Measurements from ENCODE around the gene TPRX1.
"Not testable (repeated sequence)": the region's sequence is repeated elsewhere in the genome, so short reads cannot be mapped to it uniquely, and the experiment has no call there.

TPRX1 gene

DNA sequence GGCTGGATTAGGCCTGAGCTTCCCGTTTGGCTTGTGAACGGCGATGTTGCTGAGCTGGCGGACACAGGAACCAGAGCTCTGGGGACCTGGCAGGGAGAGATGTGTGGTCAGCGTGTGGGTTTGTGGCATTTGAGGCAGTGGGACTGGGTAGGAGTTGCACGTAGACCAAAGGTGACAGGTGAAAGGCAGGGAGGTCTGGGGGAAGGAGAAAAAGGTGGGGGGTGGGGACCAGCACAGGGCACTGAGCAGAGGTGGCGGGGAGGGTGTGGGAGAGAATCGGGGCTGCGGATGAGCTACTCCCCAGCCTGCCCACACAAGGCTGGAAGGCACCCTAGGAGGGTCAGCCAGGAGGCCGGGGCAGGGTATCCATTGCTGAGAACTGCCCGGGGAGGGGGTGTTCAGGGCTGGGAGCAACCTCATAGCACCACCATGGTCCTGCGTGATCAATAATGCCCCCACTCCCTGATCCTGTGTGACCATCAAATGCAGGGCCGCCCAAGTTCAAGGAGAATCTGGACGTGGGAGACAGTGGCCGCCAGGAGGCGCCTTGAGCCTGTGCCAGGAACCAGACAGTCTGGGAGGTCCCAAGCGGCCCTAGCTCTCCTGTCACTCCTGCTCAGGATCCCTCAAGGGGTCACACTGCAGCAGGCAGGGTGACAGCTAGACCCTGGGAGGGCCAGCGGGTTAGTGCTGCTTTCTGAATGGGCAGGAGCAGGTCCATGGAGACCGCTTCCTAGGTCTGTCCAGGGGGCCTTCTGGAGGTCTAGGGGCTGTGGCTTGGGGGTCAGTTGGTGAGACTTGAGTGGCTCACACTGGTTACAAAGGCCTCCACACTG lies 38.6 kb downstream of the TPRX1 start:
- H3K9me2 ChIP-seq (replicated peaks; ENCODE audit: control insufficient read depth, low read length), result no peaks in the 10 kb centered on the region

GRCh38 chr19:47764705-47765104 lies 39.6 kb downstream of the TPRX1 start:
- H3K4me1 ChIP-seq (ENCODE audit: control insufficient read depth, low read length); H4K20me1 ChIP-seq (ENCODE audit: control insufficient read depth, insufficient read depth, low read depth, low read length); H3K9me2 ChIP-seq (replicated peaks; ENCODE audit: control insufficient read depth, low read length); H3K4me3 ChIP-seq (ENCODE audit: low read length); H3F3A ChIP-seq (ENCODE audit: control insufficient read depth, insufficient read depth); H3K79me2 ChIP-seq (ENCODE audit: control insufficient read depth, low read length); H3K4me2 ChIP-seq (ENCODE audit: low read length); H3K36me3 ChIP-seq (ENCODE audit: control insufficient read depth, low read length); H3K27me3 ChIP-seq (ENCODE audit: control insufficient read depth, low read length); H3K27ac ChIP-seq (ENCODE audit: low read depth, low read length); H3K9me3 ChIP-seq (ENCODE audit: control insufficient read depth, insufficient read depth, low read length): not testable (repeated sequence)

More for the DNA sequence above, 38.6 kb downstream of the TPRX1 start:
- Histone ChIP-seq H3K9me3 (ENCODE audit: control insufficient read depth, insufficient read depth, low read length) (no peaks in the 10 kb centered on the region), H4K20me1 (ENCODE audit: control insufficient read depth, insufficient read depth, low read depth, low read length) (no peaks in the 10 kb centered on the region), H3K36me3 (ENCODE audit: control insufficient read depth, low read length) (no peaks in the 10 kb centered on the region), H3K27ac (ENCODE audit: low read depth, low read length) (no peak overlapping the region), H3K4me1 (ENCODE audit: control insufficient read depth, low read length) (peaks cover 5% of the 10 kb centered on the region; the same call in 1 of the 2 replicates), H3K27me3 (ENCODE audit: control insufficient read depth, low read length) (no peaks in the 10 kb centered on the region; the same call in 1 of the 2 replicates), H3K4me2 (ENCODE audit: low read length) (no peak overlapping the region), H3K4me3 (ENCODE audit: low read length) (no peak overlapping the region), H3F3A (ENCODE audit: control insufficient read depth, insufficient read depth) (0 out of 2 replicates have a peak, but pooled peaks cover 1% of the 10 kb centered on the region), H3K79me2 (ENCODE audit: control insufficient read depth, low read length) (no peaks in the 10 kb centered on the region)
- TF ChIP-seq, protein P1, sequence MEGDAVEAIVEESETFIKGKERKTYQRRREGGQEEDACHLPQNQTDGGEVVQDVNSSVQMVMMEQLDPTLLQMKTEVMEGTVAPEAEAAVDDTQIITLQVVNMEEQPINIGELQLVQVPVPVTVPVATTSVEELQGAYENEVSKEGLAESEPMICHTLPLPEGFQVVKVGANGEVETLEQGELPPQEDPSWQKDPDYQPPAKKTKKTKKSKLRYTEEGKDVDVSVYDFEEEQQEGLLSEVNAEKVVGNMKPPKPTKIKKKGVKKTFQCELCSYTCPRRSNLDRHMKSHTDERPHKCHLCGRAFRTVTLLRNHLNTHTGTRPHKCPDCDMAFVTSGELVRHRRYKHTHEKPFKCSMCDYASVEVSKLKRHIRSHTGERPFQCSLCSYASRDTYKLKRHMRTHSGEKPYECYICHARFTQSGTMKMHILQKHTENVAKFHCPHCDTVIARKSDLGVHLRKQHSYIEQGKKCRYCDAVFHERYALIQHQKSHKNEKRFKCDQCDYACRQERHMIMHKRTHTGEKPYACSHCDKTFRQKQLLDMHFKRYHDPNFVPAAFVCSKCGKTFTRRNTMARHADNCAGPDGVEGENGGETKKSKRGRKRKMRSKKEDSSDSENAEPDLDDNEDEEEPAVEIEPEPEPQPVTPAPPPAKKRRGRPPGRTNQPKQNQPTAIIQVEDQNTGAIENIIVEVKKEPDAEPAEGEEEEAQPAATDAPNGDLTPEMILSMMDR (IDR thresholded peaks at IDR 0.05; ENCODE audit: low read depth, low read length, poor library complexity, severe bottlenecking), result peak; percentile 88
- no peak for TF ChIP-seq EZH2phosphoT487 (IDR thresholded peaks at IDR 0.05; ENCODE audit: borderline replicate concordance, low read length)

DNA sequence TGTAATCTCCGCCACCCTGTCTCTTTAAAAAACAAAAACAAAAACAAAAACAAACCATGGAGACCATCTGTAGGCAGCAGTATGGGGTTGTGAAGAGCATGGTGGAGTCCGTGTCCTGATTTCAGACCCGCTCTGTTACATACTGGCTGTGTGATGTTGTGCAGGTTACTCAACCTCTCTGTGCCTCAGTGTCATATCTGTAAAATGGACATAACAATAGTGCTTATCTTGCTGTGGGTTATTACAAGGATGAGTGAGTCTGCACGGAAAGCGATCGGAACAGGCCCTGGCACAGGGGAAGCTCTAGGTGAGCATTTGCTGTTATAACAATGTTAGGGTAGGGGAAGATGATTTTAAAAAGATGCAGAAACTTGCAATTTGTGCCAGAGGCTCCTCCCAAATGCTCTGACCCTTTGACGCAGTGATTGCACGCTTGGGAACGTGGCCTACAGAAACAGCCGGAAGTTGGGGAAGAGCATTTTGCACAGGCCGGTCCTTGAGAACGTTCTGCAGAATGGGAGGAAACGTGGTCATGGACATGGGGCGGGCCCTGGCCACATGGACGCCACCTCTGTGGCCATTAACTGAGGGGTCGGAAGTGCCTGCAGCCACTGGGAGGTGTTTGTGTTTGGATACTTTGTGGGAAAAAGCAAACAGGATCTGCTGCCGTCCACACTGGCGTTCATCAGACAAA lies 41.6 kb downstream of the TPRX1 start:
- Histone ChIP-seq H3K9me3 (ENCODE audit: control insufficient read depth, insufficient read depth, low read length) (no peaks in the 10 kb centered on the region), H3K4me2 (ENCODE audit: low read length) (no peak overlapping the region), H3K4me1 (ENCODE audit: control insufficient read depth, low read length) (no peaks in the 10 kb centered on the region), H3K79me2 (ENCODE audit: control insufficient read depth, low read length) (no peaks in the 10 kb centered on the region), H3K9me2 (replicated peaks; ENCODE audit: control insufficient read depth, low read length) (no peaks in the 10 kb centered on the region), H3K36me3 (ENCODE audit: control insufficient read depth, low read length) (peaks cover 14% of the 10 kb centered on the region), H3K27me3 (ENCODE audit: control insufficient read depth, low read length) (no peaks in the 10 kb centered on the region; the same call in 1 of the 2 replicates), H3F3A (ENCODE audit: control insufficient read depth, insufficient read depth) (0 out of 2 replicates have a peak, but pooled peaks cover 3% of the 10 kb centered on the region), H3K27ac (ENCODE audit: low read depth, low read length) (no peak overlapping the region), H4K20me1 (ENCODE audit: control insufficient read depth, insufficient read depth, low read depth, low read length) (no peaks in the 10 kb centered on the region), H3K4me3 (ENCODE audit: low read length) (no peak overlapping the region)
- TF ChIP-seq, protein P1 (IDR thresholded peaks at IDR 0.05; ENCODE audit: low read depth, low read length, poor library complexity, severe bottlenecking), result no peak
- TF ChIP-seq EZH2phosphoT487 (IDR thresholded peaks at IDR 0.05; ENCODE audit: borderline replicate concordance, low read length), result no peak

DNA sequence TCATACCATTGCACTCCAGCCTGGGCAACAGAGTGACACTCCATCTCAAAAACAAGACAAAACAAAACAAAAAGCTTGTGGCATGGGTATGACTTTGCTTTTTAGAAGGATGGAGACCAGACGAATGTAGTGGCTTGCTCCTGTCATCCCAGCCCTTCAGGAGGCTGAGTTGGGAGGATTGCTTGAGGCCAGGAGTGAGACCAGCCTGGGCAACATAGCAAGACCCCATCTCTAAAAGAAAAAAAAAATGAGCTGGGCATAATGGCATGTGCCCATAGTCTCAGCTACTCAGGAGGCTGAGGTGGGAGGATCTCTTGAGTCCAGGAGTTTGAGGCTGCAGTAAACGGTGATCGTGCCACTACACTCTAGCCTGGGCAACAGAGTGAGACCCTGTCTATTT lies 42.2 kb downstream of the TPRX1 start:
- H4K20me1 ChIP-seq (ENCODE audit: control insufficient read depth, insufficient read depth, low read depth, low read length), result no peaks in the 10 kb centered on the region
- H3F3A ChIP-seq (ENCODE audit: control insufficient read depth, insufficient read depth), result 0 out of 2 replicates have a peak, but pooled peaks cover 3% of the 10 kb centered on the region
- no peak for TF ChIP-seq EZH2phosphoT487 (IDR thresholded peaks at IDR 0.05; ENCODE audit: borderline replicate concordance, low read length)
- TF ChIP-seq, protein P1 (IDR thresholded peaks at IDR 0.05; ENCODE audit: low read depth, low read length, poor library complexity, severe bottlenecking), result no peak
- H3K4me2 ChIP-seq (ENCODE audit: low read length), result no peak overlapping the region
- H3K79me2 ChIP-seq (ENCODE audit: control insufficient read depth, low read length), result no peaks in the 10 kb centered on the region
- peaks cover 20% of the 10 kb centered on the region for H3K36me3 ChIP-seq (ENCODE audit: control insufficient read depth, low read length)
- H3K9me3 ChIP-seq (ENCODE audit: control insufficient read depth, insufficient read depth, low read length), result no peaks in the 10 kb centered on the region
- no peaks in the 10 kb centered on the region for H3K4me1 ChIP-seq (ENCODE audit: control insufficient read depth, low read length)
- H3K4me3 ChIP-seq (ENCODE audit: low read length), result no peak overlapping the region
- H3K9me2 ChIP-seq (replicated peaks; ENCODE audit: control insufficient read depth, low read length), result no peaks in the 10 kb centered on the region
- H3K27me3 ChIP-seq (ENCODE audit: control insufficient read depth, low read length), result no peaks in the 10 kb centered on the region; the same call in 1 of the 2 replicates
- H3K27ac ChIP-seq (ENCODE audit: low read depth, low read length), result no peak overlapping the region

Data from DOHH2 (cell line).